Right lobe of liver (tissue), 4 donors: Measurements from ENCODE around the gene COMP.

Experiments
- CTCF ChIP-seq, 4 donors: fragments of 200-600 bp in 3 of 4; fragments of 450-650 bp in 1 of 4; IDR thresholded peaks; one replicate each; pipeline versions ENCODE4 v1.5.1 to v1.8.0; 2016 to 2022; ENCODE audit warnings: antibody characterized with exemption in 4 of 4, mild to moderate bottlenecking in 2 of 4
- POLR2A ChIP-seq: fragments of 450-650 bp; IDR thresholded peaks from one replicate; pipeline ENCODE4 v1.6.1; 2017; ENCODE audit warnings: antibody characterized with exemption, mild to moderate bottlenecking
- donor health status: DM: no; HTN: no; CAD: no.
- donor health status: DM: no; HTN: no; CAD: no.
- donor health status: DM: no; HTN: yes; CAD: no.

DNA sequence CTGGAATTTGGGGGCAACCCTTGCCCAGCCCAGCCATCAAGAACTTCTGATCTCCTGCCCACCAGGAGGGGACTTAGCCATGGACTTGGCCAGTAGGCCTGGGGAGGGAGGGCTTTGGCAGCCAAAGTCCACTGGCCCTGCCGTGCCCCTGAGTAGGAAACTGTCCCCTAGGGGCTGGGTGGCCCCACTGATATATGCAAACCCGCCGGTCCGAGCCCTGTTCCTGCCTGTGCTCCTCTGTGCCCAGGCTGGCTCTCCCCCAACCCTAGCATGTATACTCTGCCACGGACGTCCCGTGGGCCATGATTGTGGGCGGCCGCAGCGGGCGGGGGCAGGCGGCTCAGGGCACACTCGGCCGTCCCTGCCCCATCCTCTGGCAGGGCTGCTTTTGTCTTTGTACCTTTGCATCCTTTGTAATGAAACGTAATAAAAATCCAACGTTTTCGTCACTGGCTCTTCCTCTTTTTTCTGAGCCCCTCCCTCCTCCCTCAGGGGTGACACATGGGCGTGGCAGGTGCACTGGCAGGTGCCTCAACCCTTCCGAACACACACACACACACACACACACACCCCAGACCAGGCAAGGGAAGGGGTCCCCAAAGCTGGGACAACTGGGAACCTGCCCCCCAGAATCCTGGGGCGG lies 9.1 kb downstream of the COMP start:
- TF ChIP-seq CTCF (IDR thresholded peaks at IDR 0.05), result no peak
- no peak for TF ChIP-seq POLR2A
